CD14-positive monocyte (primary cell): Measurements from ENCODE around the gene ESRRA. TPM values are rescaled to one million over a fixed set of nuclear protein-coding genes. Genes with fewer than 3 reads are reported as not detected.

ENCODE experiments used
- DNase-seq, 3 donors: peaks; one replicate each; pipeline ENCODE4 v3.0.0-alpha.2; 2011 to 2022
- H2AFZ ChIP-seq: 2 replicates; pipeline ENCODE4 v1.6.0; 2012; ENCODE audit warnings: mild to moderate bottlenecking, low read depth, low read length, inconsistent platforms; ENCODE audit not compliant: insufficient read depth, poor library complexity, severe bottlenecking
- H3K27ac ChIP-seq, 2 donors: 1 replicate in 1 of 2; 2 replicates in 1 of 2; pipeline ENCODE4 v1.5.1; 2012 to 2013; ENCODE audit warnings: low read length in 2 of 2, control low read depth in 1 of 2, inconsistent platforms in 1 of 2, low read depth in 1 of 2, mild to moderate bottlenecking in 1 of 2
- H3K27me3 ChIP-seq, 2 donors: one replicate each; pipeline versions ENCODE4 v1.6.0 to v1.6.1; 2011 to 2013; ENCODE audit warnings: low read length in 2 of 2; ENCODE audit not compliant: control insufficient read depth in 2 of 2, insufficient read depth in 2 of 2
- H3K36me3 ChIP-seq, 2 donors: replicated peaks in 1 of 2; 1 replicate in 1 of 2; 2 replicates in 1 of 2; pipeline versions ENCODE4 v1.5.1 to v1.6.1; 2012 to 2013; ENCODE audit warnings: low read length in 2 of 2, control low read depth in 1 of 2, inconsistent platforms in 1 of 2, mild to moderate bottlenecking in 1 of 2; ENCODE audit not compliant: insufficient read depth in 2 of 2, control insufficient read depth in 1 of 2
- H3K4me1 ChIP-seq, 2 donors: 1 replicate in 1 of 2; 2 replicates in 1 of 2; pipeline versions ENCODE4 v1.5.1 to v1.6.1; 2012 to 2013; ENCODE audit warnings: low read length in 2 of 2, control low read depth in 1 of 2, inconsistent platforms in 1 of 2, mild to moderate bottlenecking in 1 of 2, moderate library complexity in 1 of 2; ENCODE audit not compliant: insufficient read depth in 2 of 2, control insufficient read depth in 1 of 2
- H3K4me2 ChIP-seq: replicated peaks from 2 replicates; pipeline ENCODE3; 2012; ENCODE audit warnings: low read length, moderate library complexity, mild to moderate bottlenecking; ENCODE audit not compliant: poor library complexity, severe bottlenecking; ENCODE audit errors: extremely low read depth
- H3K4me3 ChIP-seq, 3 experiments: fragments of 200-600 bp in 1 of 3; sonication (generic) in 1 of 3; replicated peaks in 1 of 3; 1 replicate in 2 of 3; 2 replicates in 1 of 3; pipeline ENCODE4 v1.5.1; 2011 to 2013; ENCODE audit warnings: low read length in 3 of 3, mild to moderate bottlenecking in 3 of 3, control low read depth in 2 of 3, low read depth in 2 of 3, inconsistent platforms in 1 of 3, moderate library complexity in 1 of 3
- H3K79me2 ChIP-seq: 2 replicates; pipeline ENCODE4 v1.6.0; 2012; ENCODE audit warnings: mild to moderate bottlenecking, control low read depth, inconsistent platforms, low read length, moderate library complexity; ENCODE audit not compliant: insufficient read depth
- H3K9ac ChIP-seq: 2 replicates; pipeline ENCODE4 v1.6.0; 2017; ENCODE audit warnings: low read length, mild to moderate bottlenecking; ENCODE audit not compliant: insufficient read depth, poor library complexity, severe bottlenecking
- H3K9me3 ChIP-seq, 2 donors: replicated peaks in 1 of 2; 1 replicate in 1 of 2; 2 replicates in 1 of 2; pipeline versions ENCODE4 v1.5.1 to v1.6.1; 2012 to 2013; ENCODE audit warnings: low read length in 2 of 2, control low read depth in 1 of 2; ENCODE audit not compliant: control insufficient read depth in 1 of 2, insufficient read depth in 1 of 2
- H4K20me1 ChIP-seq: 2 replicates; pipeline ENCODE4 v1.6.0; 2012; ENCODE audit warnings: mild to moderate bottlenecking, low read length, control low read depth, moderate library complexity; ENCODE audit not compliant: insufficient read depth
- H3K27ac Mint-ChIP-seq, 7 donors: one replicate each; pipeline ENCODE4 v1.8.0; 2020; ENCODE audit warnings: mild to moderate bottlenecking in 7 of 7, mixed read lengths in 7 of 7, moderate library complexity in 6 of 7, inconsistent platforms in 2 of 7
- H3K27me3 Mint-ChIP-seq, 3 donors: one replicate each; pipeline ENCODE4 v1.8.0; 2021 to 2022; ENCODE audit warnings: low read depth in 3 of 3, mild to moderate bottlenecking in 3 of 3, mixed read lengths in 3 of 3, moderate library complexity in 3 of 3, inconsistent platforms in 1 of 3
- H3K36me3 Mint-ChIP-seq, 2 donors: one replicate each; pipeline ENCODE4 v1.8.0; 2020; ENCODE audit warnings: mixed read lengths in 2 of 2, inconsistent platforms in 1 of 2, mild to moderate bottlenecking in 1 of 2
- H3K4me1 Mint-ChIP-seq: one replicate; pipeline ENCODE4 v1.8.0; 2020; ENCODE audit warnings: mild to moderate bottlenecking, mixed read lengths
- H3K4me3 Mint-ChIP-seq, 2 donors: one replicate each; pipeline ENCODE4 v1.8.0; 2020; ENCODE audit warnings: mild to moderate bottlenecking in 2 of 2, mixed read lengths in 2 of 2, moderate library complexity in 1 of 2
- H3K9me3 Mint-ChIP-seq, 7 donors: one replicate each; pipeline ENCODE4 v1.8.0; 2020 to 2022; ENCODE audit warnings: mixed read lengths in 7 of 7, mild to moderate bottlenecking in 6 of 7, moderate library complexity in 6 of 7, inconsistent platforms in 2 of 7
- WGBS: methylation state at CpG from one replicate; pipeline ENCODE4 v1.1.5; 2013; ENCODE audit warnings: missing lambda C conversion rate; ENCODE audit not compliant: insufficient coverage; 5-methylcytosine and 5-hydroxymethylcytosine counted together
- intact Hi-C, 2 donors: fragments of 100-400 bp; cut with micrococcal nuclease; formaldehyde crosslinking; loops; one replicate each; pipeline versions ENCODE4 v1.15.0 to v1.15.1; 2023
- polyA plus RNA-seq, 3 donors: library from polyadenylated mRNA; depleted of rRNA in 1 of 3; unstranded in 2 of 3; stranded (reverse) in 1 of 3; fragments of 300-500 nt in 2 of 3; fragments of >200 nt in 1 of 3; fragmentation: Illumina TruSeq in 2 of 3; gene quantifications; 1 replicate in 2 of 3; 2 replicates in 1 of 3; pipeline ENCODE4 v1.2.3, GENCODE V29; 2012 to 2021
- TF ChIP-seq, protein P1 (sequence below): fragments of 200-600 bp; IDR thresholded peaks from one replicate; pipeline ENCODE4 v1.8.0; 2022; ENCODE audit warnings: antibody characterized with exemption, mild to moderate bottlenecking

Gene ESRRA
- polyA plus RNA-seq, 3 donors = 15.3 to 45.7 (median 18.3) TPM

DNA sequence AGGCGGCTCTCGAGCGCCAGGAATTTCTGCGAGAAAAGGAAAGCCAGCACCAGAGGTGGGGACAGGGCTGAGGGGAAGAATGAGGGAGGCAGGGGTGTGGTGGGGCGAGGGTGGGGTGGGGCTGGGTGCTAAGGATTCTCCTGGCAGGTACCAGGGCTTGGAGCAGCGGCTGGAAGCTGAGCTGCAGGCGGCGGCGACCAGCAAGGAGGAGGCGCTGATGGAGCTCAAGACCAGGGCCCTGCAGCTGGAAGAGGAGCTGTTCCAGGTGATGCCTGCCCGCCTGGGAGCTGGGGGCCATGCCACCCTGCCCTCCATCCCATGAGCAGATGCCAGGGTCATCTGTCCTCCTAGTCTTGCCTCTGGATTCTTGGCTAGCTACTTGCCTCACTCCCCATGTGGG is 44.1 kb downstream of the ESRRA start:
- H2AFZ ChIP-seq = no peak overlapping the region
- no peak overlapping the region for H3K4me3 Mint-ChIP-seq
- DNase-seq = no peak
- H3K4me1 Mint-ChIP-seq = peaks cover 22% of the 10 kb centered on the region
- H3K27ac ChIP-seq = no peak overlapping the region
- TF ChIP-seq, protein P1, sequence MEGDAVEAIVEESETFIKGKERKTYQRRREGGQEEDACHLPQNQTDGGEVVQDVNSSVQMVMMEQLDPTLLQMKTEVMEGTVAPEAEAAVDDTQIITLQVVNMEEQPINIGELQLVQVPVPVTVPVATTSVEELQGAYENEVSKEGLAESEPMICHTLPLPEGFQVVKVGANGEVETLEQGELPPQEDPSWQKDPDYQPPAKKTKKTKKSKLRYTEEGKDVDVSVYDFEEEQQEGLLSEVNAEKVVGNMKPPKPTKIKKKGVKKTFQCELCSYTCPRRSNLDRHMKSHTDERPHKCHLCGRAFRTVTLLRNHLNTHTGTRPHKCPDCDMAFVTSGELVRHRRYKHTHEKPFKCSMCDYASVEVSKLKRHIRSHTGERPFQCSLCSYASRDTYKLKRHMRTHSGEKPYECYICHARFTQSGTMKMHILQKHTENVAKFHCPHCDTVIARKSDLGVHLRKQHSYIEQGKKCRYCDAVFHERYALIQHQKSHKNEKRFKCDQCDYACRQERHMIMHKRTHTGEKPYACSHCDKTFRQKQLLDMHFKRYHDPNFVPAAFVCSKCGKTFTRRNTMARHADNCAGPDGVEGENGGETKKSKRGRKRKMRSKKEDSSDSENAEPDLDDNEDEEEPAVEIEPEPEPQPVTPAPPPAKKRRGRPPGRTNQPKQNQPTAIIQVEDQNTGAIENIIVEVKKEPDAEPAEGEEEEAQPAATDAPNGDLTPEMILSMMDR = no peak
- no peak overlapping the region for H3K4me3 ChIP-seq
- H3K27ac Mint-ChIP-seq = no peak overlapping the region
- H3K36me3 Mint-ChIP-seq = peaks cover 44 to 92% of the 10 kb centered on the region in 2 donors
- peaks cover 86% of the 10 kb centered on the region for H4K20me1 ChIP-seq
- no peaks in the 10 kb centered on the region for H3K9me3 ChIP-seq
- intact Hi-C loops = no loop called here
- H3K9me3 Mint-ChIP-seq = peaks cover 0 to 1% (median 0%) of the 10 kb centered on the region in 7 donors
- no peaks in the 10 kb centered on the region for H3K27me3 Mint-ChIP-seq
- H3K4me2 ChIP-seq = no peak overlapping the region
- H3K9ac ChIP-seq = no peak overlapping the region
- H3K79me2 ChIP-seq = peaks cover 5% of the 10 kb centered on the region
- H3K4me1 ChIP-seq = peaks cover 7 to 13% of the 10 kb centered on the region in 2 donors
- no peaks in the 10 kb centered on the region for H3K27me3 ChIP-seq
- peaks cover 75 to 89% of the 10 kb centered on the region in 2 donors for H3K36me3 ChIP-seq
- 98% methylated on average over 11 of the region's 11 CpGs for WGBS

DNA sequence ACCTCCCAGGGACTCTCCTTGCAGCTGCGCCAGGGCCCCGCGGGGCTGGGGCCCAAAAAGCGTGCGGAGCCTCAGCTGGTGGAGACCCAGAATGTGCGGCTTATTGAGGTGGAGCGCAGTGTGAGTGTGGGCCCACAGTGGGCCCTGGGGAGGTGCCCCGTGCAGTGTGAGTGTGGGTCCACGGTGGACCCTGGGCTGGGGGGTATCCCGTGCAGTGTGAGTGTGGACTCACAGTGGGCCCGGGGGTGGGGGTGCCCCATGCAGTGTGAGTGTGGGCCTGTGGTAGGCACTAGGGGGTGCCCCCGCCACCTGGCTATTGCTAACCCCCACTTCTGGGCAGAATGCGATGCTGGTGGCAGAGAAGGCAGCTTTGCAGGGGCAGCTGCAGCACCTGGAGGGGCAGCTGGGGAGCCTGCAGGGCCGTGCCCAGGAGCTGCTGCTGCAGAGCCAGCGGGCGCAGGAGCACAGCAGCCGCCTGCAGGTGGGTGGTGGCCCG is 45.9 kb downstream of the ESRRA start:
- H3K4me3 Mint-ChIP-seq = no peak overlapping the region
- Histone ChIP-seq H3K9ac (no peak overlapping the region), H3K4me1 (peaks cover 16 to 26% of the 10 kb centered on the region in 2 donors), H3K27me3 (no peaks in the 10 kb centered on the region), H2AFZ (no peak overlapping the region), H4K20me1 (peaks cover 81% of the 10 kb centered on the region), H3K4me2 (no peak overlapping the region), H3K9me3 (no peaks in the 10 kb centered on the region), H3K4me3 (no peak overlapping the region), H3K79me2 (peaks cover 4% of the 10 kb centered on the region), H3K36me3 (peaks cover 58 to 80% of the 10 kb centered on the region in 2 donors), H3K27ac (no peak overlapping the region)
- peaks cover 36 to 81% of the 10 kb centered on the region in 2 donors for H3K36me3 Mint-ChIP-seq
- intact Hi-C loops = no loop called here
- 95% methylated on average over 16 of the region's 18 CpGs for WGBS
- no peaks in the 10 kb centered on the region for H3K27me3 Mint-ChIP-seq
- DNase-seq = no peak
- no peak overlapping the region for H3K27ac Mint-ChIP-seq
- TF ChIP-seq, protein P1 = no peak
- peaks cover 0 to 1% (median 0%) of the 10 kb centered on the region in 7 donors for H3K9me3 Mint-ChIP-seq
- H3K4me1 Mint-ChIP-seq = peaks cover 20% of the 10 kb centered on the region
